Type B pancreatic cell (in vitro differentiated cells): ENCODE measurements around the gene YPEL5. TPM values are rescaled to one million over a fixed set of nuclear protein-coding genes. Genes with fewer than 3 reads are reported as not detected.

Experiments
- DNase-seq: peaks from one replicate; pipeline ENCODE4 v3.0.0; 2021; ENCODE audit warnings: mixed read lengths; ENCODE audit not compliant: unreplicated experiment; ENCODE audit errors: extremely low spot score
- H3K27ac Mint-ChIP-seq: 2 replicates; pipeline ENCODE4 v1.8.0; 2021; ENCODE audit warnings: mild to moderate bottlenecking, mixed read lengths
- H3K27me3 Mint-ChIP-seq: 2 replicates; pipeline ENCODE4 v1.8.0; 2021; ENCODE audit warnings: mixed read lengths
- H3K36me3 Mint-ChIP-seq: 2 replicates; pipeline ENCODE4 v1.8.0; 2021; ENCODE audit warnings: mixed read lengths
- H3K4me1 Mint-ChIP-seq: one replicate; pipeline ENCODE4 v1.8.0; 2021; ENCODE audit warnings: mixed read lengths; ENCODE audit not compliant: unreplicated experiment
- H3K4me3 Mint-ChIP-seq: 2 replicates; pipeline ENCODE4 v1.8.0; 2021; ENCODE audit warnings: mild to moderate bottlenecking, mixed read lengths
- H3K9me3 Mint-ChIP-seq: 2 replicates; pipeline ENCODE4 v1.8.0; 2021; ENCODE audit warnings: mixed read lengths
- total RNA-seq: library from RNA; stranded (reverse); gene quantifications from 2 replicates; pipeline ENCODE4 v1.2.1, GENCODE V29; 2021; ENCODE audit warnings: low replicate concordance
- TF ChIP-seq, protein P1 (sequence below): fragments of 200-600 bp; sonication (generic); conservative IDR thresholded peaks from 2 replicates; pipeline ENCODE4 v1.5.0; 2021; ENCODE audit warnings: antibody characterized with exemption, mild to moderate bottlenecking

YPEL5 gene
- total RNA-seq, 1 donor from 2014 or later: 55.0 TPM

DNA sequence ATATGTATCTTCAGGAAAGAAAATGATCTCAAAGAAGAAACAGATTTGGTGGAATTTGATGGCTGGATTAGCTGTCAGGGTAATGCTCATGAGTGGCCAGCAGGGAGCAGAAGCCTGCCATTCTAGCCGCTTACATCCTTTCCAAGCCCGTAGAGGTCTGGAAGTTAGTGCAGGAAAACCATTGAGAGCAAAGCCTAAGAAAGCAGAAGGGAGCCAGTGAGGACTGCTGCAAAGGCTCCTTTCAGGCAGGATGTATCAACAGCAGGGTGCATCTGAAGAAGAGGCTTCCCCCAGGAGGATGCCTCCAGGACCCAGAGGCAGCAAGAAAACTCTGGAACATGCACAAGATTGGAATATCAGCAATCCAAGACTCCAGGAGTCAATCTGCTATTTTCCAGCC is 61.6 kb downstream of the YPEL5 start:
- Mint-ChIP-seq H3K27me3 (peaks cover 10% of the 10 kb centered on the region), H3K9me3 (no peaks in the 10 kb centered on the region), H3K36me3 (no peaks in the 10 kb centered on the region), H3K4me3 (no peak overlapping the region), H3K27ac (no peak overlapping the region), H3K4me1 (peaks cover 5% of the 10 kb centered on the region)
- DNase-seq: no peak
- TF ChIP-seq, protein P1, sequence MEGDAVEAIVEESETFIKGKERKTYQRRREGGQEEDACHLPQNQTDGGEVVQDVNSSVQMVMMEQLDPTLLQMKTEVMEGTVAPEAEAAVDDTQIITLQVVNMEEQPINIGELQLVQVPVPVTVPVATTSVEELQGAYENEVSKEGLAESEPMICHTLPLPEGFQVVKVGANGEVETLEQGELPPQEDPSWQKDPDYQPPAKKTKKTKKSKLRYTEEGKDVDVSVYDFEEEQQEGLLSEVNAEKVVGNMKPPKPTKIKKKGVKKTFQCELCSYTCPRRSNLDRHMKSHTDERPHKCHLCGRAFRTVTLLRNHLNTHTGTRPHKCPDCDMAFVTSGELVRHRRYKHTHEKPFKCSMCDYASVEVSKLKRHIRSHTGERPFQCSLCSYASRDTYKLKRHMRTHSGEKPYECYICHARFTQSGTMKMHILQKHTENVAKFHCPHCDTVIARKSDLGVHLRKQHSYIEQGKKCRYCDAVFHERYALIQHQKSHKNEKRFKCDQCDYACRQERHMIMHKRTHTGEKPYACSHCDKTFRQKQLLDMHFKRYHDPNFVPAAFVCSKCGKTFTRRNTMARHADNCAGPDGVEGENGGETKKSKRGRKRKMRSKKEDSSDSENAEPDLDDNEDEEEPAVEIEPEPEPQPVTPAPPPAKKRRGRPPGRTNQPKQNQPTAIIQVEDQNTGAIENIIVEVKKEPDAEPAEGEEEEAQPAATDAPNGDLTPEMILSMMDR: peak; percentile 96

DNA sequence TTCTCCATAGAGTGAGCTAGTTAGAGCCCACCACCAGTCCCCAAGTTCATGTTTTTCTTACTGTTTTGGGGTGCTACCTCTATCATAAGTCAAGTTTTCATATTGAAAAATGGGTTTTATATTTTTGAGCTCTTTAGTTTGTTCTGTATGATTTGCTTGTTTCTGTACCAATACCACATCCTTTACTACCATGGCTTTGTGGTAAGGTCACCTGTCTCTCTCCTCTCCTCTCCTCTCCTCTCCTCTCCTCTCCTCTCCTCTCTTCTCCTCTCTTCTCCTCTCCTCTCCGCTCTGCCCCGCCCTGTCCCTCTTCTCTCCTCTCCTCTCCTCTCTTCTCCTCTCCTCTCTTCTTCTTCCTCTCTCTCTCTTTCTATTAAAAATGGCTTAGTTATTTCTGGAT is 62.4 kb downstream of the YPEL5 start:
- peaks cover 9% of the 10 kb centered on the region for H3K4me1 Mint-ChIP-seq
- H3K27me3 Mint-ChIP-seq: peaks cover 10% of the 10 kb centered on the region
- TF ChIP-seq, protein P1: no peak
- H3K27ac Mint-ChIP-seq: no peak overlapping the region
- no peaks in the 10 kb centered on the region for H3K9me3 Mint-ChIP-seq
- H3K4me3 Mint-ChIP-seq: no peak overlapping the region
- DNase-seq: no peak
- H3K36me3 Mint-ChIP-seq: no peaks in the 10 kb centered on the region

Other genes starting within 250 kb of the YPEL5 start
- gene ALK, start 225.4 kb upstream of the YPEL5 start, total RNA-seq: 7.7 and 12.3 TPM in 2 replicates
- gene LBH, start 84.5 kb downstream of the YPEL5 start, total RNA-seq: 78.5 and 116 TPM in 2 replicates